ENCODE measurements around the gene NPTXR.

Gene NPTXR

GRCh38 chr22:38840129-38840528 is 3.7 kb downstream of the NPTXR start:
- CTCF ChIA-PET = interaction anchor here (0.8 to 1.6 kb wide), 2 partner anchors 11 to 71 kb away, joined by 3 to 5 read pairs; no protein-coding TSS in a partner anchor

GRCh38 chr22:38839686-38840085 is 4.1 kb downstream of the NPTXR start:
- Histone ChIP-seq H3K4me1 (ENCODE audit: control extremely low read depth in 1 of 4, control insufficient read depth in 4 of 4, insufficient read depth in 4 of 4, low read length in 3 of 4) (peaks cover 0 to 21% (median 15%) of the 10 kb centered on the region in 4 experiments), H3K4me3 (ENCODE audit: control insufficient read depth in 1 of 7, extremely low read depth in 1 of 7, insufficient read depth in 4 of 7, low read depth in 2 of 7, low read length in 6 of 7) (no peak overlapping the region), H3K9me3 (ENCODE audit: control extremely low read depth in 1 of 5, control insufficient read depth in 4 of 5, insufficient read depth in 2 of 5, low read depth in 1 of 5, low read length in 4 of 5) (no peaks in the 10 kb centered on the region), H3K36me3 (ENCODE audit: control insufficient read depth in 4 of 4, insufficient read depth in 4 of 4, low read length in 3 of 4) (no peaks in the 10 kb centered on the region), H3K27me3 (replicated peaks in 2 of 5; ENCODE audit: control insufficient read depth in 4 of 5, insufficient read depth in 5 of 5, low read length in 4 of 5) (peaks cover 0 to 32% (median 22%) of the 10 kb centered on the region in 5 experiments), H3K27ac (ENCODE audit: insufficient read depth in 1 of 2, low read depth in 1 of 2, low read length in 2 of 2, poor library complexity in 1 of 2, severe bottlenecking in 2 of 2) (no peak overlapping the region)
- ChIA-PET CTCF (interaction anchor here (0.8 to 1.6 kb wide), 3 partner anchors 11 to 71 kb away, joined by 3 to 5 read pairs (median 4); no protein-coding TSS in a partner anchor), POLR2A (interaction anchor here (0.6 kb wide), 1 partner anchor 560 kb away, joined by 3 read pairs; no protein-coding TSS in a partner anchor)
- DNase-seq = no peak
- no CpG with 5 or more reads among the region's 1 CpG for WGBS (ENCODE audit: insufficient coverage)

More at GRCh38 chr22:38840129-38840528, 3.7 kb downstream of the NPTXR start:
- DNase-seq = no peak
- Histone ChIP-seq H3K36me3 (ENCODE audit: control insufficient read depth in 4 of 4, insufficient read depth in 4 of 4, low read length in 3 of 4) (no peaks in the 10 kb centered on the region), H3K4me1 (ENCODE audit: control extremely low read depth in 1 of 4, control insufficient read depth in 4 of 4, insufficient read depth in 4 of 4, low read length in 3 of 4) (peaks cover 0 to 21% (median 15%) of the 10 kb centered on the region in 4 experiments), H3K27me3 (replicated peaks in 2 of 5; ENCODE audit: control insufficient read depth in 4 of 5, insufficient read depth in 5 of 5, low read length in 4 of 5) (peaks cover 0 to 37% (median 27%) of the 10 kb centered on the region in 5 experiments), H3K4me3 (ENCODE audit: control insufficient read depth in 1 of 7, extremely low read depth in 1 of 7, insufficient read depth in 4 of 7, low read depth in 2 of 7, low read length in 6 of 7) (no peak overlapping the region), H3K9me3 (ENCODE audit: control extremely low read depth in 1 of 5, control insufficient read depth in 4 of 5, insufficient read depth in 2 of 5, low read depth in 1 of 5, low read length in 4 of 5) (no peaks in the 10 kb centered on the region), H3K27ac (ENCODE audit: insufficient read depth in 1 of 2, low read depth in 1 of 2, low read length in 2 of 2, poor library complexity in 1 of 2, severe bottlenecking in 2 of 2) (no peak overlapping the region)
- POLR2A ChIA-PET = interaction anchor here (0.6 kb wide), 1 partner anchor 561 kb away, joined by 3 read pairs; no protein-coding TSS in a partner anchor
- WGBS (ENCODE audit: insufficient coverage) = 96% methylated on average over 3 of the region's 3 CpGs

DNA sequence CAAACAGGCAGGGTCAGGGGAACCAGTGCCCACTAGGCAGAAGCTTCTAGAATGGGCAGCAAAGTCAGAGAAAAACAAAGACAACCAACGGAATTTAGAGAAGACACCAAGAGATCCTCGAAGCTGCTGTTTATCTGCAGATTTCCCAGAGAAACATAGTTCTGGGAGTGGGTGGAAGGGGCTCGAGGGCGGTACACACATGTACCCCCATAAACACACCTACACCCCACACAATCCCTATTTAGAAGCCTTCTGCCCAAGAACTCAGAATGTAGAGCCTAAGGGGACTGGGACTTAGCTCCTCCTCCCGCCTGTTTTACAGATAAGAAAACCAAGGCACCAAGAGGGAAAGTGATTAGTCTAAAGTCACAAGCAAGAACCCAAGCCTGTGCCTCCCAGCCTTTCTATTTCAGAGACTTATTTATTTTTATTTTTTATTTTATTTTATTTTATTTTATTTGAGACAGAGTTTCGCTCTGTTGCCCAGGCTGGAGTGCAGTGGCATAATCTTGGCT is 6.4 kb downstream of the NPTXR start:
- DNase-seq = no peak
- Histone ChIP-seq H3K4me3 (ENCODE audit: control insufficient read depth in 1 of 7, extremely low read depth in 1 of 7, insufficient read depth in 4 of 7, low read depth in 2 of 7, low read length in 6 of 7) (no peak overlapping the region), H3K9me3 (ENCODE audit: control extremely low read depth in 1 of 5, control insufficient read depth in 4 of 5, insufficient read depth in 2 of 5, low read depth in 1 of 5, low read length in 4 of 5) (no peaks in the 10 kb centered on the region), H3K27ac (ENCODE audit: insufficient read depth in 1 of 2, low read depth in 1 of 2, low read length in 2 of 2, poor library complexity in 1 of 2, severe bottlenecking in 2 of 2) (no peak overlapping the region), H3K4me1 (ENCODE audit: control extremely low read depth in 1 of 4, control insufficient read depth in 4 of 4, insufficient read depth in 4 of 4, low read length in 3 of 4) (peaks cover 0 to 9% (median 4%) of the 10 kb centered on the region in 4 experiments), H3K27me3 (replicated peaks in 2 of 5; ENCODE audit: control insufficient read depth in 4 of 5, insufficient read depth in 5 of 5, low read length in 4 of 5) (peaks cover 0 to 21% (median 11%) of the 10 kb centered on the region in 5 experiments), H3K36me3 (ENCODE audit: control insufficient read depth in 4 of 4, insufficient read depth in 4 of 4, low read length in 3 of 4) (no peaks in the 10 kb centered on the region)
- ChIA-PET CTCF (interaction anchor here (1.0 to 1.2 kb wide), 3 partner anchors 10 to 69 kb away, joined by 3 to 6 read pairs (median 3); no protein-coding TSS in a partner anchor), POLR2A (interaction anchor here (0.6 kb wide), 1 partner anchor 44 kb away, joined by 4 read pairs; no protein-coding TSS in a partner anchor)
- WGBS (ENCODE audit: insufficient coverage) = 100% methylated on average over 1 of the region's 6 CpGs

GRCh38 chr22:38835888-38836301 is 7.9 kb downstream of the NPTXR start:
- POLR2A ChIA-PET = no interaction called here
- H3K36me3 ChIP-seq (ENCODE audit: control insufficient read depth in 4 of 4, insufficient read depth in 4 of 4, low read length in 3 of 4) = no peaks in the 10 kb centered on the region
- no peak overlapping the region for H3K27ac ChIP-seq (ENCODE audit: insufficient read depth in 1 of 2, low read depth in 1 of 2, low read length in 2 of 2, poor library complexity in 1 of 2, severe bottlenecking in 2 of 2)
- no peak overlapping the region for H3K4me3 ChIP-seq (ENCODE audit: control insufficient read depth in 1 of 7, extremely low read depth in 1 of 7, insufficient read depth in 4 of 7, low read depth in 2 of 7, low read length in 6 of 7)
- CTCF ChIA-PET = no interaction called here
- DNase-seq = no peak
- WGBS (ENCODE audit: insufficient coverage) = 94% methylated on average over 5 of the region's 19 CpGs
- no peaks in the 10 kb centered on the region for H3K9me3 ChIP-seq (ENCODE audit: control extremely low read depth in 1 of 5, control insufficient read depth in 4 of 5, insufficient read depth in 2 of 5, low read depth in 1 of 5, low read length in 4 of 5)
- peaks cover 0 to 11% (median 2%) of the 10 kb centered on the region in 5 experiments for H3K27me3 ChIP-seq (replicated peaks in 2 of 5; ENCODE audit: control insufficient read depth in 4 of 5, insufficient read depth in 5 of 5, low read length in 4 of 5)
- H3K4me1 ChIP-seq (ENCODE audit: control extremely low read depth in 1 of 4, control insufficient read depth in 4 of 4, insufficient read depth in 4 of 4, low read length in 3 of 4) = peaks cover 0 to 3% (median under 1%) of the 10 kb centered on the region in 4 experiments

DNA sequence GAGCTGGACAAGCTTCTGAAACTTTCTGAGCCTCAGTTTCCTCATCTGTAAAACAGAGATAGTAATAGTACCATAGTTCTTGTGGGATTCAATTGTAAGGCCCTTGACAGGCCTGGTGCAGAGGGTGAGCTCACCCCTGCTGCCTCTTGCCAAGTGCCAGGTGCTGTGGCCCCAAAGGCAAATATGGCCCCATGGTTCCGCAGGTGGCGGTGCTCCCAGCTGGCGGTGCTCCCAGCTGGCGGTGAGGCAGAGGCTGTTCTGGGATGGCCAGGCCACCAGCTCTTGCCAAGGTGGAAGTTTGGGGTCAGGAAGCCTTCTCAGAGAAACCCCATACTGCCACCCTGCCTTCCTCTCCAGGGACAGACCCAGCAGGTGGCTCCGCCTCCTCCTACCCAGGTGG is 8.8 kb downstream of the NPTXR start:
- ChIA-PET CTCF (no interaction called here), POLR2A (no interaction called here)
- DNase-seq = no peak
- H3K9me3 ChIP-seq (ENCODE audit: control extremely low read depth in 1 of 5, control insufficient read depth in 4 of 5, insufficient read depth in 2 of 5, low read depth in 1 of 5, low read length in 4 of 5) = no peaks in the 10 kb centered on the region
- 100% methylated on average over 4 of the region's 5 CpGs for WGBS (ENCODE audit: insufficient coverage)
- no peak overlapping the region for H3K4me3 ChIP-seq (ENCODE audit: control insufficient read depth in 1 of 7, extremely low read depth in 1 of 7, insufficient read depth in 4 of 7, low read depth in 2 of 7, low read length in 6 of 7)
- peaks cover 0 to 6% (median 0%) of the 10 kb centered on the region in 5 experiments for H3K27me3 ChIP-seq (replicated peaks in 2 of 5; ENCODE audit: control insufficient read depth in 4 of 5, insufficient read depth in 5 of 5, low read length in 4 of 5)
- H3K4me1 ChIP-seq (ENCODE audit: control extremely low read depth in 1 of 4, control insufficient read depth in 4 of 4, insufficient read depth in 4 of 4, low read length in 3 of 4) = peaks cover 0 to 3% (median 0%) of the 10 kb centered on the region in 4 experiments
- no peak overlapping the region for H3K27ac ChIP-seq (ENCODE audit: insufficient read depth in 1 of 2, low read depth in 1 of 2, low read length in 2 of 2, poor library complexity in 1 of 2, severe bottlenecking in 2 of 2)
- no peaks in the 10 kb centered on the region for H3K36me3 ChIP-seq (ENCODE audit: control insufficient read depth in 4 of 4, insufficient read depth in 4 of 4, low read length in 3 of 4)

DNA sequence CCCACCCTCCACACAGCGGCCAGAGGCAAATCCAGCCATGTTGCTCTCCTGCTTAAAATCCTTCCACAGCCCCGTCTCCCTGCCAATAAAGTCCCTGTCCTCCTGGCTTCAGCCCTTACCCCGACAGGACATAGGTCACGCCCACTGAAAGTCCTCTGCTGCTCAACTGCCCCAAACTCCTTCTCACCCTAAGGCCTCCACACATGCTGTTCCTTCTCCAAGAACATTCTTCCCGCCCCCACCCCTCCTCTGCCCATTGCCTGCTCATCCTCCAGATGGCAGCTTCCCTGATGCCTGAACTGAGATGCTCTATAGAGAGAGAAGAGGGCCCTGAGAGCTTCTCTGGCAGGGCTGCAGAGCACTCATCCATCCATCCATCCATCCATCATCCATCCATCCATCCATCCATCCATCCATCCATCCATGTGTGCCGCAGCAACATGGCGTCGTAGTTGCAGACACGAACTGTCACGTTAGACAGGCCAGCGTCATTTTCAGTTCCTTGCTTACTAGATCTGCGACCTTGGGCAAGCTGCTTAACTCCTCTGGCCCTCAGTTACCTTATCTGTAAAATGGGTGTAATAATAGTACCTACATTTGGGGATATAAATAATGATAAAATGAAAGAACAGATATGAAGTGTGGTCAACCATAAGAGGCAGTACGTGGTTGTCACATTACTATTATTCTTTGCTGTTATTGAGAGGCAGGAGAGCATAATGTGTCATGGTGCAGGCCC is 9.4 kb downstream of the NPTXR start:
- ChIA-PET POLR2A (no interaction called here), CTCF (interaction anchor here (0.7 to 1.1 kb wide), 2 partner anchors 9 to 368 kb away, joined by 3 read pairs; no protein-coding TSS in a partner anchor)

DNA sequence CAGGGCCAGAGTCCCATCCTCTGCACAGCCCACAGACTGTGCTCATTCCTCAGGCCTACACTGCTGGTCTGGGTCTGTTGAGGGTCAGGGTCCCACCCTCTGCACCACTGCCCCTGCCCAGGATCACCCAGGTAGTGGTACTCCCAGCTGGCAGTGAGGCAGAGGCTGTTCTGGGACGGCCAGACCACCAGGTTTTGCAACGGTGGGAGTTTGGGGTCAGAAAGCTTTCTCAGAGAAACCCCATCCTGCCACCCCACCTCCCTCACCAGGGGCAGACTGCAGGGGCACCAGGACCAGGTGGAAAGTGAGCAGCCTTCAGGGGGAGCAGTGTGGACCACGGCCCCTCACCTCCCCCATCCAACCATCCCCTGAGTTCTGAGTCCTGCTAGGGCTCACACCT is 10.8 kb downstream of the NPTXR start:
- DNase-seq = no peak
- Histone ChIP-seq H3K9me3 (ENCODE audit: control extremely low read depth in 1 of 5, control insufficient read depth in 4 of 5, insufficient read depth in 2 of 5, low read depth in 1 of 5, low read length in 4 of 5) (no peaks in the 10 kb centered on the region), H3K27ac (ENCODE audit: insufficient read depth in 1 of 2, low read depth in 1 of 2, low read length in 2 of 2, poor library complexity in 1 of 2, severe bottlenecking in 2 of 2) (no peak overlapping the region), H3K4me3 (ENCODE audit: control insufficient read depth in 1 of 7, extremely low read depth in 1 of 7, insufficient read depth in 4 of 7, low read depth in 2 of 7, low read length in 6 of 7) (no peak overlapping the region), H3K27me3 (replicated peaks in 2 of 5; ENCODE audit: control insufficient read depth in 4 of 5, insufficient read depth in 5 of 5, low read length in 4 of 5) (peaks cover 0 to 6% (median 0%) of the 10 kb centered on the region in 5 experiments), H3K4me1 (ENCODE audit: control extremely low read depth in 1 of 4, control insufficient read depth in 4 of 4, insufficient read depth in 4 of 4, low read length in 3 of 4) (no peaks in the 10 kb centered on the region), H3K36me3 (ENCODE audit: control insufficient read depth in 4 of 4, insufficient read depth in 4 of 4, low read length in 3 of 4) (no peaks in the 10 kb centered on the region)
- ChIA-PET POLR2A (no interaction called here), CTCF (no interaction called here)
- no CpG with 5 or more reads among the region's 3 CpGs for WGBS (ENCODE audit: insufficient coverage)

More for the DNA sequence above, 9.4 kb downstream of the NPTXR start:
- H3K9me3 ChIP-seq (ENCODE audit: control extremely low read depth in 1 of 5, control insufficient read depth in 4 of 5, insufficient read depth in 2 of 5, low read depth in 1 of 5, low read length in 4 of 5) = no peaks in the 10 kb centered on the region
- H3K36me3 ChIP-seq (ENCODE audit: control insufficient read depth in 4 of 4, insufficient read depth in 4 of 4, low read length in 3 of 4) = no peaks in the 10 kb centered on the region
- peaks cover 0 to 6% (median 0%) of the 10 kb centered on the region in 5 experiments for H3K27me3 ChIP-seq (replicated peaks in 2 of 5; ENCODE audit: control insufficient read depth in 4 of 5, insufficient read depth in 5 of 5, low read length in 4 of 5)
- H3K4me1 ChIP-seq (ENCODE audit: control extremely low read depth in 1 of 4, control insufficient read depth in 4 of 4, insufficient read depth in 4 of 4, low read length in 3 of 4) = peaks cover 0 to 3% (median 0%) of the 10 kb centered on the region in 4 experiments
- no peak overlapping the region for H3K4me3 ChIP-seq (ENCODE audit: control insufficient read depth in 1 of 7, extremely low read depth in 1 of 7, insufficient read depth in 4 of 7, low read depth in 2 of 7, low read length in 6 of 7)
- no peak overlapping the region for H3K27ac ChIP-seq (ENCODE audit: insufficient read depth in 1 of 2, low read depth in 1 of 2, low read length in 2 of 2, poor library complexity in 1 of 2, severe bottlenecking in 2 of 2)
- WGBS (ENCODE audit: insufficient coverage) = 97% methylated on average over 7 of the region's 13 CpGs
- no peak for DNase-seq
